Tongue (tissue), 2 donors: ENCODE measurements around the gene BMP7. TPM values are rescaled to one million over a fixed set of nuclear protein-coding genes. Genes with fewer than 3 reads are reported as not detected.

Source experiments
- DNase-seq: peaks from one replicate; pipeline ENCODE4 v3.0.0-alpha.2; 2015
- total RNA-seq: library from RNA; depleted of rRNA; stranded (reverse); fragments of >200 nt; gene quantifications from one replicate; pipeline ENCODE4 v1.2.3, GENCODE V29; 2014

Gene BMP7
- total RNA-seq, 1 donor from 2014 or later, result 16.0 TPM

GRCh38 chr20:57225830-57226229, 40.6 kb downstream of the BMP7 start:
- no peak for DNase-seq

DNA sequence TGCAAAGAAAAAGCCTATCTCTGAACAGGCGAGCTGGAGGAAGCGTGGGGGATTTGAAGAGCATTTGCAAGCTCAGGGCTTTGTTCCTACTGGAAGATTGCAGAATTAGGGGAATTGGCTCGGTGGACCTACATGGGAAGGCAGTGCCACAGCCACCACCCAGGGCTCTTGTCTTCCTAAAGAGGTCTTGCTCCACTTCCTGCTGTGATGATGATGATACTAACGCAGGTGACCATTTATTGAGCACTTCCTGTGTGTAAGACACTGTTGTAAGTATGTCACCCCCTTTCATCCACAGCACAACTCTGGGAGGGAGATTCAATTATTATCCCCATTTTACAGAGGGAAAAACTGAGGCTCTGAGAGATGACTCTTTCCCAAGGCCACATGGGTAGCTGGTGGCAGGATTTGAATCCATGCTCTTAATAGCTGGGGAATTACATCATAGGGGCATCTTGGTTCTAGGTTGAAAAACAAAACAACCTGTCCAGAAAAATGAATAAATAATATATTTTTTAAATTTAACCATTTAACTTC, 41.2 kb downstream of the BMP7 start:
- DNase-seq, result no peak

- DNase-seq, result peak; percentile 96
These were observed 41.8 kb downstream of the BMP7 start for GRCh38 chr20:57224641-57225138.

DNA sequence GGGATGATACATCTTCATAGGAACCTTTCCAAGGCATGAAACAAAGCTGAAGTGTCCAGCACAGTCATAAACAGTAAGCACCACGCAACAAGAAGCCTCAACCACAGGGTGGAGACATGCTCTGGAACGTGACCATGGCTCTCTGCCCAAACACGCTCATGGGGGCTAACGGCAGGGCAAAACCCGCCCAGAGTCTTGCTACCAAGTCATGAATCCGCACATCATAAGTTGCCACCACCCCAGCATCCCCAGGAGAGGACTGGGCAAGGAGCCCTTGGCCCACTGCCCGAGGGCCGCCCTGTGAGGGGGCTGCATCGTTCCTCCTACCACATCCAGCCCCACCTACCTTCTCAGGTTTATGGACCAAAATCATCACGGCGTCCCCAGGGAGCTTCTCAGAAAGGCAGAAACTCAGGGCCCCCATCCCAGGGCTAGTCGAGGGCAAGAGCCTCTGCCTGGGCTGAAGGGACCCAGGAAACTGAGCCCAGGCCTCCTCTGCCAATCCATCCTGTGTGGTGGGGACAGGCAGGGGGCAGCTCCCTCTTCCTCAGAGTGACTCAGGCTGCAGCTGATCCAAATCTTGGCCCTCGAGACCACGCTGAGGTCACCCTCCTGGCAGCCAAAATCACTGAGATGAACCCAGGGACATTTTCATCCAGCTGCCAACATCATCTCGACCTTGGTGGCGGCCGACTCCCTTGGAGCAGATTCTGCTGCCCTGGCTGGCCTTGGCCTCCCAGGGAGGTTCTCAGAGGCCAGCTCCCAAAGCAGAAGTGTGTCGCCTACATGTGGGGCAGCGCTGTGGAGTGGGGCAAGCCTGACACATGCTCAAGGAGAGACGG, 42.6 kb downstream of the BMP7 start:
- DNase-seq, result peak; percentile 81

GRCh38 chr20:57222631-57222950, 43.9 kb downstream of the BMP7 start:
- no peak for DNase-seq

DNA sequence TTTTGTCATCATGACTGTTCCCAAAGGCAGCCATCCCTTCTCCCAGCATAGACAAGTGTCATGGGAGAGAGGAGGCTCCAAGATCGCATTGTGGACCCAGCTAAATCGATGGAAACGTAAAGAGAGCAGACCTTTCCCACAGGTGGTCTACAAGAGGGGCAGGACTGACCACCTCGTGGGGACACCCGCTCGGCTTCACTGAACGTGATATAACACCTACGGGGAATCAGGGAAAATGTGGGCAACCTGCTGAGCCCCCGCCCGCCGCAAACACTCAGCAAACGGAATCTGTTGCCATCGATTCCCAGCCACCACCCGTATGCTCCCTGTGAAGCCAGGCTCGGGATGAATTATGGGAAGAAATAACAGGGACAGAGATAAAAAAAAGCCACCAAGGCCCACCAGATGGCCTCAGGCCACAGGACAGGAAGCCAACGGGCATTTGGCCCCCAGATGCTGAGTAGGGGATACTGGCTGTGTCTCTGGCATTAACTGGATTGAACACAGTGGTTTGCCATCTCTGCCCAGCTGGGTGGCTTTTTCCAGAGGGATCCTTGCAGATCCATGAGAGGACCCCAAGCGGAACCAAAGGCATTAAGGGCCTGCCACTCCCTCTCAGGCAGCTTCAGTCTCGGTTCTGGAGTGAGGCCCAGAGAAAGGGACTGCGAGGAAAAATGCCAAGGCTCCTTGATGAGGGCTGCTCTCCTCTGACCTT, 44.4 kb downstream of the BMP7 start:
- peak; percentile 46 for DNase-seq

- DNase-seq, result peak; percentile 87
These were observed 45.9 kb downstream of the BMP7 start for GRCh38 chr20:57220337-57221145.

- DNase-seq, result no peak
These were observed 47.3 kb downstream of the BMP7 start for GRCh38 chr20:57219071-57219677.

- DNase-seq, result no peak
These were observed 48.0 kb downstream of the BMP7 start for GRCh38 chr20:57218489-57218888.

- DNase-seq, result no peak
These were observed 48.6 kb downstream of the BMP7 start for GRCh38 chr20:57217802-57218201.

DNA sequence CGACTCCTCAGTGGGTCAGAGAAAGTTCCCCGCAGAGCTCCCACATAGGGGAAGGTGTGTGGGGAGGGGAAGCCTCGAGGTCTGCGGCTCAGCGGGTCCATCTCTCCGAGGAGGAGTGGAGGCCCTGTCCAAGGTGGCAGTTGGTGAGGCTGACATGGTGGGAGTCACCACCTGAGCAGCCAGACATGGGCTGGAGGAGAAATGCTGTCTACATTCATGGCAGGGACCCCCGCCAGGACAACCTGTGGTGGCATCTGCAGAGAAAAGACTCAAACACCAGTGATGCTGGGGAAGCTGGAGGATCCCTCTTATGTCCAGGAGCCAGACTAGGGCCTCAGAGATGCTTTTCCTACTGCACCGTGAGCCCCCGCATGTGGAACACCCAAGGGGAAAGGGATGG, 49.8 kb downstream of the BMP7 start:
- DNase-seq, result no peak

- no peak for DNase-seq
These were observed 50.5 kb downstream of the BMP7 start for GRCh38 chr20:57215826-57216471.

GRCh38 chr20:57215426-57215825, 51.0 kb downstream of the BMP7 start:
- DNase-seq, result no peak

- no peak for DNase-seq
These were observed 51.5 kb downstream of the BMP7 start for GRCh38 chr20:57214948-57215347.

GRCh38 chr20:57214427-57214826, 52.0 kb downstream of the BMP7 start:
- no peak for DNase-seq

DNA sequence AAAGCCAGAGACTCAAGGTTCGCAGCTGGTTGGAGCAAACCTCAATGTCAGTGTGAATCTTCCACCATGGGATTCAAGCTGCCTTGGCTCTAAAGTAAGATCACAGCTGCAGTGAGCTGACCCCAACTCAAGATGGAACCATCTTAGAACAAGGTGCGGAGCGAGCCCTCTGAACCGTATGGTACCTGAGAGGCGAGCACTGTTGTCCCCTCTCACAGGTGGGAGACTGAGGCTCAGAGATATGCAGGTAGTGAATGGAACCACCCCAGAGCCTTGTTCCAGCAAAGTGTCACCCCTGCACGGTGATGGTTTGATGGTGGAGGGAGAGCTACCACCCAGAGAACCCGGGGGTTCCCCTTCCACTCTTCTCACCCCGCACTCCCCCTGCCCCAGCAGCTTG, 52.5 kb downstream of the BMP7 start:
- no peak for DNase-seq

- no peak for DNase-seq
These were observed 53.1 kb downstream of the BMP7 start for GRCh38 chr20:57213291-57213690.

DNA sequence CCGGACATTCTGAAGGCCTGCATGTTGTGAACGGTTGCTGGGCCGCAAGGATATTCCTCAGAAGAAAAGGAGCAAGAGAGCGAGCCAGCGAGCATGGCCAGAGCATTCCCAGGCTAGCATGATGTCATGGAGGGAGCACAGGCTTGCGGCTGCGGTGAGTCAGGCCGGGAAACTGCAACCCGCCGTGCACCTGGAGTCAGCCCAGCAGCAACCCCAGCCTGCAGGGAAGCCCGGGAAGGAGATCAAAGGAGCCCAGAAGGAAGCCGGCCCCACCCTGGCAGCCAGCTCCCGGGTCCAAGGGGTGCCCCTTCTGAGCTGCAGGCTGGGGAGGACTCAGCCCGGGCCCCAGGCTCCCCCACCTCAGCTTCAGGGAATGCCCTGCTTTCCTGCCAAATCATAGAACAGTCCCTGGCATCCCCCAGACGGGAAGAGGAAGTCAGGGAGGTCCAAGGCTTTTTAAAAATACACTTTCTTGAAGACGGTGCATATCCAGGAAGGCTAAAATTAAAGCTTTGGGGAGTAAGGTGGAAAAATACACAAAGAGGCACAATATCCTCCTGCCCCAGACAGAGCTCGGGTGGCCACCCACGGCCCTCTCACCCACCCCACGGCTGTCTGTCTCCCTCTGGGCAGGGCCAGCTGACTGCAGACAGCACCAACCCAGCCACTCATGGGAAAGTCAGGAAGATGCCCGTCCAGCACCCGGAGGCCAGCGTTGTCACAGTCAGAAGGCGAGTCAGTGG, 53.7 kb downstream of the BMP7 start:
- DNase-seq, result peak; percentile 90

- DNase-seq, result peak; percentile 78
These were observed 54.4 kb downstream of the BMP7 start for GRCh38 chr20:57211908-57212533.

GRCh38 chr20:57211406-57211805, 55.0 kb downstream of the BMP7 start:
- DNase-seq, result no peak
